Sciatic nerve (tissue), 2 donors: ENCODE results near the gene RMP24.
"Not testable (repeated sequence)": the region's sequence is repeated elsewhere in the genome, so short reads cannot be mapped to it uniquely, and the experiment has no call there.

Source experiments
- ATAC-seq: fragments of 200-7000 bp; cut with Tn5 transposase; one replicate; pipeline ENCODE4 v1.9.1; 2020; ENCODE audit warnings: mild to moderate bottlenecking, moderate library complexity
- DNase-seq: peaks from one replicate; pipeline ENCODE4 v3.0.0-alpha.2; 2020; ENCODE audit warnings: low spot score
- intact Hi-C: fragments of 100-400 bp; cut with DNase I; formaldehyde crosslinking; loops from one replicate; pipeline ENCODE4 v1.14.2; 2022
- donor health status: DM: no; HTN: no; CAD: no.
- donor health status: DM: no; HTN: no; CAD: no.

Gene RMP24

DNA sequence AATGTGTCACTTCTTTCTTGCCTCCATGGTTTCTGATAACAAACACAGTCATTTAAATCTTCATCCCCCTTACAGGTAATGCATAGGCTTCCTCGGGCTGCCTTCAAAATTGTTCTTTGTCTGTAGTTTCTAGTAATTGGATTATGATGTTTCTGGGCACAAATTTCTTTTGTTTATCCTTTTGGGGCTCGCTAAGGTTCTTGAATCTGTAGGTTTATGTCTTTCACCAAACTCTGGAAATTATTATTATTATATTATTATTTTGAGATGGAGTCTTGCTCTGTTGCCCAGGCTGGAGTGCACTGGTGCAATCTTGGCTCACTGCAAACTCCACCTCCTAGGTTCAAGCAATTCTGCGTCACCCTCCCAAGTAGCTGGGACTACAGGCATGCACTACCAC, 16.3 kb upstream of the RMP24 start:
- DNase-seq (no peak), ATAC-seq (no peak)
- intact Hi-C loops = no loop called here

DNA sequence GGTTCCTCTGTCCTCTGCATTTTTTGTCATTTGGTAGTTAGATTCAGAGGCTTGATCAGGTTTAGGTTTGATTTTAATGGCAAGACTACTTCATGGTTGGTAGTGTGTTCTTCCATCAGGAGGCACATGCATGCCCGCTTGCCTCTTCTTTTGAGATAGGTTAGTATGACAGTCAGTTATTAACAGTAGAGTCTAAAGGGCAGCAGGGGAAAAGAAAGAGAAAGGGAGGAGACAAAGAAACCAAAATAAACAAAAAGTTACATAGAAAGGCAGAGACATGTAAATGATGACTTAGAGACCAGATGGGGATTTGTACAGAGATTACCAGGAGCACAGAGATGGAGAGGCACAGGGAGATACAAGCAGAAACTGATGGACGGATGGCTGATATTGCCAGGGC, 10.2 kb upstream of the RMP24 start:
- intact Hi-C loops = no loop called here
- no peak for DNase-seq
- ATAC-seq = no peak

DNA sequence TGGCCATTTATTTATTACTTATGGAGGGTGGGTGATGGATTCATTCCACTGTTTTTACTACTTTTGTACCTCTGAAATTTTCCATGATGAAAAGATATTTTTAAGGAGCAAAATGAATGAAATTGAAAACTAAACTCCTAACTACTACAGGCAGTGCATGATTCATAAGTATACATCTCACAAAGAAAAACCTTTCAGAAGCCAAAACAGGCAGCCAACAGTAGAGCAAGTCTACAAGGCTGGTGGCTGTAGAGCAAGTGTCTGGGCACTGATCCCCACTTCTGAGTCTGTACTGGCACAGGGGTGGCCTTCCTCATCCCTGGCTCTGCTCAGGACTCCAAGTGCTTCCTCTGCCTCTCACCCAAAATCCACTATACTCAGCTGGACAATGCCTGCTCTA, 8.2 kb upstream of the RMP24 start:
- DNase-seq (no peak), ATAC-seq (no peak)
- intact Hi-C loops = no loop called here

GRCh38 chr18:35967866-35968265, 4.6 kb upstream of the RMP24 start:
- ATAC-seq, intact Hi-C loops, DNase-seq: not testable (repeated sequence)

DNA sequence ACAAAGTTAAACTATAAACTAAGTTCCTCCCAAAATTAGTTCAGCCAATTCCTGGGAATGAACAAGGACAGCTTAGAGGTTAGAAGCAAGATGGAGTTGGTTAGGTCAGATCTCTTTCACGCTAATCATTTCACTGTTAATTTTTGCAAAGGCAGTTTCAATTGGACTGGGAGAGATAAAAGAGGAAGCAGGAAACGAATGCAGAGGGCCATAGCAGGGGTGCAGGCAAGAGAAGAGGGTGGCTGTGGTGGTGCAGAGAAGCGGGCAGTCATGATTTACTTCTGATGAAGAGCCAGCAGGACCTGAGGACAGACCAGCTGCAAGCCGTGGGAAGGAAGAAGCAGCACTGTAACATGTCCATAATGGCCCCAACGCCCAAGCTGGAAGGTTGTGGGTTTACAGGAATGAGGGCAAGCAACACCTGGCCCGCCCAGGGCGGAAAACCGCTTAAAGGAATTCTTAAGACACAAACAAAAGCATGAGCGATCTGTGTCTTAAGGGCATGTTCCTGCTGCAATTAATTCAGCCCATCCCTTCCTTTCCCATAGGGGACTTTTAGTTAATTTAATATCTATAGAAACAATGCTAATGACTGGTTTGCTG, 4.1 kb upstream of the RMP24 start:
- ATAC-seq (no peak), DNase-seq (no peak)
- intact Hi-C loops = no loop called here

GRCh38 chr18:35969676-35970075, 2.8 kb upstream of the RMP24 start:
- DNase-seq = no peak
- intact Hi-C loops = no loop called here
- no peak for ATAC-seq

- DNase-seq (no peak), ATAC-seq (peak; percentile 6)
- intact Hi-C loops = no loop called here
Measured at GRCh38 chr18:35971661-35972196, 750 bp upstream of the RMP24 start.

DNA sequence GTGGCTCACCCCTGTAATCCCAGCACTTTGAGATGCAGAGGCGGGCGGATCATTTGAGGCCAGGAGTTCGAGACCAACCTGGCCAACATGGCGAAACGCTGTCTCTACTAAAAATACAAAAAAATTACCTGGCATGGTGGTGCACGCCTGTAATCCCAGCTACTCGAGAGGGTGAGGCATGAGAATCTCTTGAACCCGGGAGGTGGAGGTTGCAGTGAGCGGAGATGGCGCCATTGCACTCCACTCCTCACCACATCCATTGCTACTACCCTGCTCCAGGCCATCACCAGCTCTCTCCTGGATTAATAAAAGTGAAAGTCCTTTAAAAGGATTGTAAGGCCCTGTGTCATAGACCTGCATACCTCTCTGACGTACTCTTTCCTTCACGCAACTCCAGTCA, 1.2 kb downstream of the RMP24 start:
- DNase-seq (no peak), ATAC-seq (no peak)
- intact Hi-C loops = no loop called here

- ATAC-seq = no peak
- intact Hi-C loops = no loop called here
- DNase-seq = no peak
Measured at GRCh38 chr18:35974181-35974580, 1.7 kb downstream of the RMP24 start.

- DNase-seq (no peak), ATAC-seq (no peak)
- intact Hi-C loops = no loop called here
Measured at GRCh38 chr18:35979112-35979511, 6.6 kb downstream of the RMP24 start.

- intact Hi-C loops = no loop called here
- no peak for DNase-seq
- no peak for ATAC-seq
Measured at GRCh38 chr18:35982409-35983114, 10.1 kb downstream of the RMP24 start.

- no peak for ATAC-seq
- no peak for DNase-seq
- intact Hi-C loops = no loop called here
Measured at GRCh38 chr18:35983147-35983546, 10.7 kb downstream of the RMP24 start.

- intact Hi-C loops = no loop called here
- no peak for ATAC-seq
- no peak for DNase-seq
Measured at GRCh38 chr18:35983818-35984217, 11.3 kb downstream of the RMP24 start.

GRCh38 chr18:35991696-35992095, 19.2 kb downstream of the RMP24 start:
- DNase-seq (no peak), ATAC-seq (no peak)
- intact Hi-C loops = no loop called here

- no peak for ATAC-seq
- intact Hi-C loops = no loop called here
- DNase-seq = no peak
Measured at GRCh38 chr18:35993013-35993412, 20.5 kb downstream of the RMP24 start.

DNA sequence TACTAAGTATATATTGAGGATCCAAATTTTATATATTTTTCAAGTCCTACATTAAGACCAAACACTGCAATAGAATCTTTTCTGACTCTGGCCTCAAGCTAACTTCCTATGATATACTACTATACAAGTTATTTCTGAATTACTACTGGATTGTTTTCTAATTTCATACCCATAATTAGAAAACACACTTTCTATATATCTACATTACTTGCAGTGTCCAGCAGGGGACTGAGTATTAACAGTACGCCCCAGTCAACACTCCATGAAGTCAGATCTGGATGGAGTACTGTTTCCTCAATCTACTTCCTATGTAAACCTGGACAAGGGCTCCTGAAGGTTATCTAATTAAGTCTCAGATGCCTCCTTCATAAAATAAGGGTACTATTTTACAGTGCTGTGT, 26.5 kb downstream of the RMP24 start:
- ATAC-seq (no peak), DNase-seq (no peak)
- intact Hi-C loops = no loop called here

DNA sequence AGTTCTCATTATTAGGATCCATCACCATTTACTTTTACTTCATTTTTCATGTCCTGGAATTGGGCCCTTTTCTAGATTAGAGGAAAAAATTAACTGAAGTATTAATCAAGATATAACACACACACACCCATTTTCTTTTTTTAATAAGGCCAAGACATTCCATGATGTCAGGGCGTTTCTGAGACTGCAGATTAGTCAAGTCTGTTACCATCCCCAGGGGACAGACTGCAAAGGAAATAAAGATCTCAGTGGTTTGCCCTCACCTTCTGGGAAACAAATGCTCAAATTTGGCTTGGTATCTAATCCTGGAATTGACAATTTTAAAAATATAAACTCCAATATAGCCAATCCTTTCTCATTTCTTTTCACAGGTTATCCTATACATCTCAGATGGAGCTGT, 27.4 kb downstream of the RMP24 start:
- intact Hi-C loops = no loop called here
- ATAC-seq = no peak
- DNase-seq = no peak

GRCh38 chr18:36006997-36007396, 34.5 kb downstream of the RMP24 start:
- ATAC-seq (no peak), DNase-seq (no peak)
- intact Hi-C loops = no loop called here

DNA sequence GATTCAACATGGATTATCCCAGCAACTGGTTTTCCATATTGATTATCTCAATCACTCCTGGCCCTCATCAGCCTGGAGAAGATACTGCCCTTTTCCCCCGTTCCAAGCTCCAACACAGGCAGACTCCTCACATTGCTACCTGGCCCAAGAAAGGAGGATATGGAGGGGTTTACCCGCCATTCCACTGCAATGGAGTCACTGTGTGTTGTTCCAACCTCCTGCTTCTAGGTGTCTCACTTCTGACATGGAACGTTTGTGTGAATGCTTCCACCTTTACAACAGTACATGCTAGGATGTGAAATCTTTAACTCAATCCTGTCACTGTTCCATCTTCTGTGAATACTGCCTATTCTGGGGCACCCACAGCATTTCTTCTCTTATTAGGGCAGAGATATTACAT, 36.7 kb downstream of the RMP24 start:
- intact Hi-C loops = no loop called here
- no peak for ATAC-seq
- no peak for DNase-seq

GRCh38 chr18:36012891-36013290, 40.4 kb downstream of the RMP24 start:
- ATAC-seq = no peak
- DNase-seq = no peak
- intact Hi-C loops = no loop called here

GRCh38 chr18:36015629-36016028, 43.1 kb downstream of the RMP24 start:
- intact Hi-C loops = no loop called here
- DNase-seq (no peak), ATAC-seq (no peak)
